ENCODE data around the gene NEK6. TPM values are rescaled to one million over a fixed set of nuclear protein-coding genes. Genes with fewer than 3 reads are reported as not detected.
"Not testable (repeated sequence)": the region's sequence is repeated elsewhere in the genome, so short reads cannot be mapped to it uniquely, and the experiment has no call there.

The NEK6 gene
- total RNA-seq, 1 donor from 2014 or later, result 20.6 TPM

GRCh38 chr9:124225945-124226344, 31.8 kb upstream of the NEK6 start:
- DNase-seq (ENCODE audit: low read depth in 2 of 2), result no peak

GRCh38 chr9:124228516-124228915, 29.2 kb upstream of the NEK6 start:
- no peak for DNase-seq (ENCODE audit: low read depth in 2 of 2)

DNA sequence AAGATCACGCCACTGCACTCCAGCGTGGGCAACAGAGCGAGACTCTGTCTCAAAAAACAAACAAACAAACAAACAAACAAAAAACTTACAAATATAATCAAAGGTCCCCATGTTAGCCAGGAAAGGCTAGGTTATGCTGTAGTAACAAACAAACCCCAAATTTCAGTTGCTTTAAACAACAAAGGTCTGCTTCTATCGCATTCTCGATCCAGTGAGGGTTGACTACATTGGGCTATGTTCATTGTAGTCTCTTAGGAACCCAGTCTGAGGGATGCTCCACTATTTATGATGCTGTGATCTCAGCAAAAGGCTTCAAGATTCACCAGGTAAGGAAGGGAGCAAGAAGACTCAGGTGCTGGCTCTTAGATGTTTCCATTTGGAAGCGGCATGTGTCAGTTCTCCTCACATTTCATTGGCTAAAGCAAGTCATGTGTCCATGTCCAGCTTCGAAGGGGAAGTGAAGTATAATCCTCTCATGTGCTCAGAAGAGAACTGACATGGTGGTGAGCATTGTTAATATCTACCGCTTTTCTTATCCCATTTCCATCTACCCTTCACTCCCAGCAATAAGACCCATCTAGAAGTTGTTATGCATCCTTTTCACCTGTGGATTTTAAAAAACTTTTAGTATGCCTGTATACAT, 26.5 kb upstream of the NEK6 start:
- DNase-seq (ENCODE audit: low read depth in 2 of 2), result no peak

- no peak for DNase-seq (ENCODE audit: low read depth in 2 of 2)
Measured at GRCh38 chr9:124238546-124239140, 19.1 kb upstream of the NEK6 start.

DNA sequence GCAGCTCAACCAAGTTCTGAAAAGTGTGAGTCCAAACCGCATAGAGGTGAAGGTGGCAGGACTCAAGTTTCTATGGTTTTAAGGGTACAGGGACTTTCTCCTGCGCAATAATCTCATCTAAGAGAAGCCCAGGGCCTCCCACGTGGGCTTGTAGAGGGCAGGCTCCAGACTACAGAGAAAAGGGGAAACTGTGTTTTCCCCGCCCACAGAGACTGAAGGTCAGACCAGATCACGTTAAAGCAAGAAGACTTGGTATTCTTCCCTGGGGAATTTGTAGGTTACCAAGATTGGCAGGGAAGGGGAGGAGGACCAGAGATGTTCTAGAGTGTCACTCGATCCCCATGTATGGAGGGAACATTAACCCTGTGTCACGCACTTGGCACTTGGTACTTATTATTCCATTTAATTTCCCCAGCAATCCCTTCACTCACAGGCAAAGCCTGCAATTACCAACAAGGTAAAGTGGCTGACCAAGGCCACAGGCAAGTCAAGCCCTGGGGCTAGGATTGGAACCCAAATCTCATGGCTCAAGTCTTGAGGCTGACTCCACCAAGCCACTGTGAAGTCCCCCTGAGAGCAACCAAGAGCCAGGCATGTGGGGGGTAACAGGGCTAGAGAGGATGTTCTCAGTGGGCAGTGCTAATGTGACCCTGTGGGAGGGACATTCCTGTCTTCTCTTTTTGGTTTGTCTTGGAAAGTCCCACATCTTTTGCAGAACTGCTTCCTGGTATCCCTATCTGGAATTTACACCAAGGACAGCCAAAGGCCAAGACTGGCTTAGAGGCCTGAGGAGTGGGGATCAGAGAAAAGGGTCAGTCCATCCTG, 18.3 kb upstream of the NEK6 start:
- no peak for DNase-seq (ENCODE audit: low read depth in 2 of 2)

GRCh38 chr9:124242331-124243194, 15.2 kb upstream of the NEK6 start:
- DNase-seq (ENCODE audit: low read depth in 2 of 2), result peak in 1 of 2 donors; percentile 52

DNA sequence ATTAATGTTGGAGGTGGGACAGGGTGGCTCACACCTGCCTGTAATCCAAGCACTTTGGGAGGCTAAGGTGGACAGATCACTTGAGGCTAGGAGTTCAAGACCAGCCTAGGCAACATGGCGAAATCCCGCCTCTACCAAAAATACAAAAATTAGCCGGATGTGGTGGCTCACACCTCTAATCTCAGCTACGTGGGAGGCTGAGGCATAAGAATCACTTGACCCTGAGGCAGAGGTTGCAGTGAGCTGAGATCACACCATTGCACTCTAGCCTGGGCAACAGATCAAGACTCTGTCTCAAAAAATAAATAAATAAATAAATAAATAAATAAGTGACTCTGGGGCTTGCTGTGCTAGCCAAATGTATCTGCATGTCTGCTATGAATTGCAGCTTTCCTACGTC, 10.4 kb upstream of the NEK6 start:
- not testable (repeated sequence) for DNase-seq (ENCODE audit: low read depth in 2 of 2)

DNA sequence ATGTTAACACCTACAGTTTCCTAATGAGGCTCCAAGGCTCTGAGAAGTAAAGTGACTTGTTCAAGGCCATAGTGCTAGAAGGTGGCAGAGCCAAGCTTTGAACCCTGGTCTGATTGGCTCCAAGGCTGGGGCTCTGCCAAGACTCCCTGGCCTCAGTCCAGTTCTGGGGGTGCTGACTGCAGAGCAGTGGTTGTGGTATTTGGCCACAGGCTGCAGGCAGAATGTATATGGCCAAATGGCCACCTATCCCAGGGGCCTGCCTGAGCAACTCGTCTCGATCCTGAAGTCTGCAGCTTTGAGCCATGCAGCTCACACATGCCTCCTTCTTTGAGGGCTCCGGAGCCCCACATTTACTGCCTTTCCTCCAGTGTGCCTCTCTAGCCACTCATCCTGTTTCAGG, 9.7 kb upstream of the NEK6 start:
- DNase-seq (ENCODE audit: low read depth in 2 of 2), result no peak

GRCh38 chr9:124248960-124249359, 8.8 kb upstream of the NEK6 start:
- DNase-seq (ENCODE audit: low read depth in 2 of 2), result no peak

DNA sequence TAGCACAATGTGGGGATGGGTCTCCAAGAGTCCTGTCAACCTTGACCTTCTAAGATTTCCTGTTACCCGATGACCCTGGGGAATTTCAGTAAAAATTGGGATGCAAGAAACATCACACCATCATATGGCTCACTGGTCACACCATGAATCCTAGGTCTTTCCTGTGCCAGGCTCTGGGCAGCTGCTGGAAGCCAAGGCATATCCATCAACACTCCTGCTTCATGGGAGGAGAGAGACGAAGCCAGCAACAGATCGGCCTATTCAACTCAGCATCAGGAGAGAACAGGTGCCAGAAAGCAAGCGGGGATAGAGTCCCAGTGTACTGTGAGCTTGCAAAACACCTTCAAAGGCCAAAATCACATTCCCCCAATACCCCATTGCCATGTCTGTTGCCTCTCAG, 6.5 kb upstream of the NEK6 start:
- DNase-seq (ENCODE audit: low read depth in 2 of 2), result peak in 1 of 2 donors; percentile 29

GRCh38 chr9:124251605-124252378, 6.0 kb upstream of the NEK6 start:
- peak; percentile 34 to 79 for DNase-seq (ENCODE audit: low read depth in 2 of 2)

DNA sequence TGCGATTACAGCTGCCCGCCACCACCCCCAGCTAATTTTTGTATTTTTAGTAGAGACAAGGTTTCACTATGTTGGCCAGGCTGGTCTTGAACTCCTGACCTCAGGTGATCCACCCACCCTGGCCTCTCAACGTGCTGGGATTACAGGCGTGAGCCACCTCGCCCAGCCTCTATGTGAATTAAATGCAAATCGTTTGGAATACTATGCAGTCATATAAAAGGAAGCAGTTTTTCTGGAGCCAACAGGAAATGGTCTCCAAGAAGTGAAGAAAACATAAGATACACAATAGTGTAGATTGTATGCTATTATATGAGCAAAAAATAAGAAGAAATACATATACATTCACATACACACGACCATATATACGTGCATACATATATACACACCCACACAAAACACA, 4.9 kb upstream of the NEK6 start:
- DNase-seq (ENCODE audit: low read depth in 2 of 2), result not testable (repeated sequence)

- DNase-seq (ENCODE audit: low read depth in 2 of 2), result no peak
Measured at GRCh38 chr9:124254261-124254682, 3.5 kb upstream of the NEK6 start.

DNA sequence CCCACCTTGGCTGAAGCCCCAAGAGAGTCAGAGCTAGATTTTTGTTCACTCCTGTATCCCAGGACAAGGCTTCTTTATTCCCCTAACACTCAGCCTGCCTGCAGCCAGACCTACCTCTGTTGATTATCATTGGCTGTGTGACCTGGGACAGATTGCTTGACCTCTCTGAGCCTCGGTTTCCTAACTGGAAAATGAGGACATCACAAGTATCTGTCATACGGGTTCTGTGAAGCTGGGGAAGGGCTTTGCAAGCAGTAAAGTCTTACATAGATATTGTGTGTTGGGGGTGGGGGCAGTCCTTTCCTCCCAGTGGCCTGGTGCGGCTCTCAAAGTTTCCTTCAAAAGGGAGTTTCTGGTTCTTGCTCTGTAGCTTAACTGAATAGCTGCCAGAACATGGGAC, 2.5 kb upstream of the NEK6 start:
- no peak for DNase-seq (ENCODE audit: low read depth in 2 of 2)

- peak; percentile 27 to 66 for DNase-seq (ENCODE audit: low read depth in 2 of 2)
Measured at GRCh38 chr9:124256517-124257069, 1.2 kb upstream of the NEK6 start.

GRCh38 chr9:124257070-124257843, 492 bp upstream of the NEK6 start:
- DNase-seq (ENCODE audit: low read depth in 2 of 2), result no peak

GRCh38 chr9:124258607-124259157, 933 bp downstream of the NEK6 start:
- DNase-seq (ENCODE audit: low read depth in 2 of 2), result peak in 1 of 2 donors; percentile 39

GRCh38 chr9:124259158-124259808, 1.5 kb downstream of the NEK6 start:
- DNase-seq (ENCODE audit: low read depth in 2 of 2), result peak; percentile 51 to 74
